HG02678 (cell line): ENCODE data around the gene SOX13.

Experiments
- ATAC-seq: cut with Tn5 transposase; IDR thresholded peaks from one replicate; pipeline ENCODE4 v1.9.1; 2021; ENCODE audit warnings: mild to moderate bottlenecking, moderate library complexity; ENCODE audit not compliant: unreplicated experiment

SOX13 gene

GRCh38 chr1:204062106-204062505 is 10.8 kb upstream of the SOX13 start:
- no peak for ATAC-seq

- ATAC-seq = no peak
Measured at GRCh38 chr1:204065174-204065985, 7.5 kb upstream of the SOX13 start.

GRCh38 chr1:204065986-204066300 is 7.0 kb upstream of the SOX13 start:
- no peak for ATAC-seq

- ATAC-seq = no peak
Measured at GRCh38 chr1:204067935-204068334, 5.0 kb upstream of the SOX13 start.

GRCh38 chr1:204069887-204070286 is 3.0 kb upstream of the SOX13 start:
- ATAC-seq = no peak

- ATAC-seq = no peak
Measured at GRCh38 chr1:204070895-204071294, 2.0 kb upstream of the SOX13 start.

DNA sequence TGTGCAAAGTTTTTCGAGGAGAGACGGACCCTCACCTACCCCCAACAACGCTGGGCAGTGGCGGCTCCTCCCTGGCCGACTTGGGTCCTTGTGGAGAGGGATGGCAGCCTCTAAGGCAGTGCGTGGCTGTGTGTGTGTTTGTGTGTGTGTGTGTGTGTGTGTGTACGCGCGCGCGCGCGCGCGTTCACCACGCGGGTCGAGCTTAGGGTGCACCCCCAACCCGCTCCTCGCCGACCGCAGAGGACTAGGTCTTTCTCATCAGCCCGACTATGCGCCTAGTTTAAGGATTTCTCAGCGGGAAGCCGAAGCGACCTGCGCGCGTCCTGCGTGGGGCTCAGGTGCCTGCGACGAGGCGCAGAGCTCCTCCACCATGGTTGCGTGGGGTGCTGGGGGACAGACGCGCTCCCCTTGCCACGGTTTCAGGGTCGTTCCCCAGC is 940 bp downstream of the SOX13 start:
- ATAC-seq = no peak

DNA sequence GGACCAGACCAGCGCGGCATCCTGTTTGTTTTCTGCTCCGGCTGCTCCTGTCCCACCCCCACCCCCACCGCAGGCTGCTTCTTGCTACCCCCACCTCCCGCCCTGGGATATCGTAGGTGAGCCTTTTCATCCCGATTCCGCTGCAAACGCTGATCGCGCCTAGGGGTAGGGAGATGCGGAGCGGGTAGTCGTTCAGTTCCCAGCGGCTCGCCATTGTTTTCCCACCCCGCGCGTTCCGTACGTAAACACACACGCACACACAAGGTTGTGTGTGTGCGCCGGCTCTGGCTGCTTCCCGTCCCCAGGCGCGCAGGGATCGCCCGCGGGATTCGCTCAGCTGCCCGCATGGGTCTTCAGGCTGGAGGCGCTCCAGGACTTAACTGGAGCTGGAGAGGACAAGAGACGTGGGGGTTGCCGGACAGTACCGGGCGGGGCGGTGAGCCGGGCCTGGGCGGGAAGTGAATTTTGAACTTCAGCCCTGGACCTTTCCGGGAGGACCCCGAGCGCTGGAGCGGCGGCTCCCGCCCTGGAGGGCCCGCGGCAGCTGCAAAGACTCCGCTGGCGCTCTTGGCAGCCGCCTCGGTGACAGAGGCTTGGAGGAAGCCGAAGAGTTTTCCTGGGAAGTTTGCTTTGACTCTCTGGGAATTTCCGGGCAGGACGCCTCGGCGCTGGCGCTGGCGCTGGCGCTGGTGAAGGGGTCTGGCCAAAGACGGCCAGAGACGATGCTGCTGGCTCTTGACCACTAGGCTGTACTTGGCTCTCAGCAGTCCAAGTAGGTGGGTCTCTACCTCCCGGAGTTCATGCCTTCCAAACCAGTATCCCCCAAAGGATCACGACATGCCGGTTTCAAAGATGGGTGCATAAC is 1.6 kb downstream of the SOX13 start:
- ATAC-seq = no peak

- no peak for ATAC-seq
Measured at GRCh38 chr1:204075139-204075521, 2.2 kb downstream of the SOX13 start.

- ATAC-seq = no peak
Measured at GRCh38 chr1:204075890-204076846, 3.3 kb downstream of the SOX13 start.

DNA sequence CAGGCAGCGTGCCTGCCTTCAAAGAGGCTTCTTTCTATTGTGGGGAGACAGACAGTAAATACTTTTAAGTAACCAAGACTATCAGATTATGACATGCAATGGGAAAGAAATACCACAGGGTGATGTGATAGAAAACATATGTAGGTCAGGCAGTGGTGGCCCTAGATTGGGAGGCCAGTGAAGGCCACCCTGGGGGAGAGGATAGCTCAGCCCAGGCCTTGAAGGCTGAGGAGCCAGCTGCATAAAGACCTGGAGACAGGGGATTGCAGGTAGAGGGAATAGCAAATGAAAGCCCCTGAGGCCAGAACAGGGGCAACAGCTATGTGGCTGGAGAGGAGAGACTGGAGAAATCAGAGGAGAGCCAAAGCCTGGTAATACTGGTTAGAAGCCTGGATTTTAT is 4.0 kb downstream of the SOX13 start:
- ATAC-seq = no peak

DNA sequence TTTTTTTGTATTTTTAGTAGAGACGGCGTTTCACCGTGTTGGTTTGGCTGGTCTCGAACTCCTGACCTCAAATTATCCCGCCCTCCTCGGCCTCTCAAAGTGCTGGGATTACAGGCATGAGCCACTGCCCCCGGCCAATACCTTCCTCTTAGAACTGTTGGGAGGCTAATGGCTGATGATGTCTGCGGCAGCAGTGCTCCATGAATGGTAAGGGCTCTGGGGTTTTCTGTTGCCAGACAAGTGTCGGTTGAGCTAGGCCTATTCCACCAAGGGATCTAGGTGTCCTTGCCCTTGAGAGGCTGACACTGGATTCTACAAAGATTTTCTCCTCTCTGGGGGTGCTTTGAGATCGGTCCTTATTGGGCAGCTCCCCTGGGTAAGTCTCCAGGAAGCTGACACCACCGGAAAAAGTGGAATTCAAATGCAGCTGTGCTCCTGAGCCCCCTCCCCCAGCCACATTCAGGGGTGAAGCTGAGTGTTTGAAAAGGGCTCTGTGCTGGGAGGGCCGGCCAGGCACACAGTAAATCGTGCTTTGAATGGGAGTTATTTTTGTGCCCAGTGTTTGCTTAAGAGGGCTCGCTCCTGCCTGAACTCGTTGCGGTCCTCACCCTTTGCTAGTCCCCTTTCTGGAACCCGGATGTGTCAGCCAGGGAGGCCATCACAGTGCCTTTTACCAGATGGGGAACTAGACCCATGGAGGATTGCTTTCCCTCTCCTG is 5.2 kb downstream of the SOX13 start:
- no peak for ATAC-seq

- no peak for ATAC-seq
Measured at GRCh38 chr1:204079608-204079999, 6.7 kb downstream of the SOX13 start.

DNA sequence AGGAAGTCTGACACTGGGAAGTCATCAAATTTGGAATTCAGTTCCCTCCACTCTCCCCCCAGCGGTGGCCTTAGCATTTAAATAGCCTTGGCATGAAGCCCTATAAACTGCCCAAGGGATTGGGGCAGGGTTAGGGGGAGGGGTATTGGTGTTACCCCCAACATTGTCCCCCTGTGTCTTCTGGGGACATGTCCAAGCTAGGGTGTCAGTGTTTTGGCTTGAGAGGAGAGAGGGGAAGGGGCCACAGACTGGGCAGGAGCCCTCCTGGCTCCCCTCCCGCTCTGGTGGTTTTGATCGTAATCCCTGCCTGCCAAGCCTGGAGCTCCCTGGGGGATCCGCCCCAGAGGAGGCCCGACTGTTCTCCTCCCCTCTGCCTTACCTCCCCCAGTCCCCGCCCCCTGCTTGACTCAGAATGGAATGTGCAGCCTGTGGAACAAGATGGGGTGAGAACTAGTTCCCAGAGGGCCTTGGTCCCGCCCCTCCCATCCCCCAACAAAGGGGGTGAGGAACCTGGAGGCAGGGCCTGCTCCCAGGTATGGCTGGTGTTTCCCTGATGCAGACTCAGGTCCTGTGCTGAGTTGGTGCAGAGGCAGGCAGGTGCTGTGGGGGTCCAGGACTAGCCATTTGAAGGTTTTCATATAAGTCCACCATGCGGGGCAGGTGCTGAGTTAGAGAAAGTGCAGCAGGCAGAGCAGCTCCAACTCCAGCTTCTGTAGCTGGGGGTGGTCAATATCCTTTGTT is 7.4 kb downstream of the SOX13 start:
- no peak for ATAC-seq

GRCh38 chr1:204081164-204081790 is 8.4 kb downstream of the SOX13 start:
- ATAC-seq = no peak

GRCh38 chr1:204081791-204082513 is 9.0 kb downstream of the SOX13 start:
- no peak for ATAC-seq

DNA sequence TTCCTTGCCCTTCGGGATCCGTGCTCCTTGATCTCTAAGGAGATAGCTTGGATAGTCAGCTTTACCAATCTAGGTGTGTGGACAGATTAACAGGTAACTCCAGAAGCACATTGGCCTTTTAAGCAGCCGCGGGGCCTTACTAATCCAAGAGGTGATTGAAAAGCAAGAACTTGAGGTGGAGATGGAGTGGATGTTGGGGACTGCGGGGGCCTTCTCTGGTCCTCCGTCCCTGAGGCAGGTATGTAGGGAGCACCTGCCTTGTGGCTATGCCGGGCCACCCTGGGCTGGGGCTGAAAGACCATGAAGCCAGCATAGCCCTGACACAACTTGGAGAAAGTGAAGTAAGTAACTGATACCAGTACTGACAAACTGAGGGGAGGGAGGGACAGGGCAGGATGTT is 10.6 kb downstream of the SOX13 start:
- no peak for ATAC-seq

DNA sequence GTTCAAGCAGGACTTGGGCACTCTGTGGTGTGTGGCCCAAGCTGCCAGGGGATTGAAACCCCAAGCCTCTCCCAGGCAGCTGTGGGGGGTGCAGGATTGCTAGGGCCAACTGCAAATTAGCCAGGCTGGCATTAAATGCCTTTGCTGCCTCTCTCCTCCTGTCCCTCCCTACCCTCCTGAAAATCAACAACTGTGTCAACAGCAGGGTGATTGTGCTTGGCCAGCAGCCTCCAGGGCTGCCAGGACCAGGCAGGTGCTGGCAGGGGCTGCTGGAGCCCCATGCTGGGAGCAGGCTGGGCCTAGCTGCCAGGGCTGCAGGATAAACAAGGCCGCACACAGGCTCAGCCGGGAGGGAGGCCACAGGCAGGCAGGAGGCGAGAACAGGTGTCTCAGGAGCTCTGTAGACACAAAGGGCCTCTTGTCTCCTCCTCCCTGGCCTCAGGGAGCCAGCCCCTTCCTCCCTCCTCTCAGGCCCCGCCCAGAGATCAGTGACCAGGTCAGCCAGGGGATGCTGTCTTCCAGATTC is 11.4 kb downstream of the SOX13 start:
- ATAC-seq = no peak
